Activated CD8-positive, alpha-beta T cell treated with anti-CD3 and anti-CD28 coated beads for 36 hours (primary cell): Measurements from ENCODE around the gene DCDC2. TPM values are rescaled to one million over a fixed set of nuclear protein-coding genes. Genes with fewer than 3 reads are reported as not detected.

Experiments used
- ATAC-seq: fragments of 200-7000 bp; cut with Tn5 transposase; one replicate; pipeline ENCODE4 v1.10.0; 2021; ENCODE audit warnings: mild to moderate bottlenecking, moderate library complexity
- CTCF ChIA-PET: fragments of 350-600 bp; sonication (Branson Sonifier 250); formaldehyde crosslinking; loops from one replicate; lab custom pipeline; 2021; ENCODE audit warnings: antibody characterized with exemption; lab: Charles Lee
- POLR2A ChIA-PET: fragments of 350-600 bp; sonication (Branson Sonifier 250); formaldehyde crosslinking; loops from one replicate; lab custom pipeline; 2021; ENCODE audit warnings: antibody characterized with exemption; lab: Charles Lee
- DNase-seq: peaks from one replicate; pipeline ENCODE4 v3.0.0-alpha.2; 2020
- H3K27ac Mint-ChIP-seq: one replicate; pipeline ENCODE4 v1.8.0; 2021; ENCODE audit warnings: mild to moderate bottlenecking, mixed read lengths
- H3K27me3 Mint-ChIP-seq: one replicate; pipeline ENCODE4 v1.8.0; 2021; ENCODE audit warnings: mixed read lengths
- H3K36me3 Mint-ChIP-seq: one replicate; pipeline ENCODE4 v1.8.0; 2021; ENCODE audit warnings: low read depth, mixed read lengths
- H3K4me1 Mint-ChIP-seq: one replicate; pipeline ENCODE4 v1.8.0; 2021; ENCODE audit warnings: low read depth, mixed read lengths
- H3K4me3 Mint-ChIP-seq: one replicate; pipeline ENCODE4 v1.8.0; 2021; ENCODE audit warnings: mild to moderate bottlenecking, moderate library complexity, mixed read lengths
- H3K9me3 Mint-ChIP-seq: one replicate; pipeline ENCODE4 v1.8.0; 2021; ENCODE audit warnings: mixed read lengths
- intact Hi-C: fragments of 100-400 bp; cut with micrococcal nuclease; formaldehyde crosslinking; loops from one replicate; pipeline ENCODE4 v1.10.0; 2022
- total RNA-seq, 2 experiments: library from RNA; stranded (reverse); gene quantifications; one replicate each; pipeline ENCODE4 v1.2.3, GENCODE V29; 2021
- TF ChIP-seq, protein P1 (sequence below): fragments of 200-600 bp; IDR thresholded peaks from one replicate; pipeline ENCODE4 v1.8.0; 2022; ENCODE audit warnings: antibody characterized with exemption, mild to moderate bottlenecking

DCDC2 gene
- total RNA-seq, 2 experiments from 2014 or later = not detected

DNA sequence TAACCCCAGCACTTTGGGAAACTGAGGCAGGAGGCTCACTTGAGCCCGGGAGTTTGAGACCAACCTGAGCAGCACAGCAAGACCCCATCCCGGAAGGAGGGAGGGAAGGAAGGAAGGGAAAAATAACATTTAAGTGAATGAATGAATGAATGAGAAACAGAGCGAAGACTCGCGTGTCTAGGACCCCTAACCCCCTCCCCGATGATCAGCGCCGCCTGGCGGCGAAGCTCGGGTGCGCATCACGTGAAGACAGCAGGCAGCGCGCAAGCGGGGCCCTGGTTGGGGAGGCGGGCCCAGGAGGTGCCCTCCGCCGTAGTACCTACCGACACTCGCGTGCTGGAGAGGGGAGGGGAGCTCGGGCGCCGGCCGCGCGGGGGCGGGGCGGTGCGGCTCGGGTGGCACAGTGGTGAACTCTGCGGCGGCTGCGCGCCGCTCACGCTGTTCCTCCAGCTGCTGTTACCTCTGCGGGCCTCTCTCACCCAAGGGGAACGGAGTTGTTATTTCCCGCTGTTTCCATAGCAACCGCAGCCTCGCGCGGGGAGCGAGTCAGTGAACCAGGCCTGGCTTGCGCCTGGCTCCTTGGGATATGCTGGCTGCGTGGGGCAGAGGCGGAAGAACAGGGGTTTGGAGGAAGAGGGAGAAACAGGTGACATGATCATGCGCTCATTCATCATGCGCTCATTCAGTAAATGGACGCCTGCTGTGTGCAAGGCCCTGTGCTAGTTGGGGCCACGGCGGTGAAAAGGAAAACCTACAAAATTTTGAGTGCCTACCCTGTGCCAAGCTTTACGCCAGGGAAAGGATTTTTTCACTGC is 2.0 kb upstream of the DCDC2 start:
- H3K9me3 Mint-ChIP-seq = no peaks in the 10 kb centered on the region
- CTCF ChIA-PET = interaction anchor here (0.7 to 2.2 kb wide), 17 partner anchors 12 to 1198 kb away, joined by 3 to 11 read pairs (median 3); partner anchors contain the start of genes ALDH5A1 and MRS2
- peak overlapping the region; percentile 70 for H3K4me3 Mint-ChIP-seq
- peaks cover 21% of the 10 kb centered on the region for H3K27me3 Mint-ChIP-seq
- H3K27ac Mint-ChIP-seq = no peak overlapping the region
- TF ChIP-seq, protein P1, sequence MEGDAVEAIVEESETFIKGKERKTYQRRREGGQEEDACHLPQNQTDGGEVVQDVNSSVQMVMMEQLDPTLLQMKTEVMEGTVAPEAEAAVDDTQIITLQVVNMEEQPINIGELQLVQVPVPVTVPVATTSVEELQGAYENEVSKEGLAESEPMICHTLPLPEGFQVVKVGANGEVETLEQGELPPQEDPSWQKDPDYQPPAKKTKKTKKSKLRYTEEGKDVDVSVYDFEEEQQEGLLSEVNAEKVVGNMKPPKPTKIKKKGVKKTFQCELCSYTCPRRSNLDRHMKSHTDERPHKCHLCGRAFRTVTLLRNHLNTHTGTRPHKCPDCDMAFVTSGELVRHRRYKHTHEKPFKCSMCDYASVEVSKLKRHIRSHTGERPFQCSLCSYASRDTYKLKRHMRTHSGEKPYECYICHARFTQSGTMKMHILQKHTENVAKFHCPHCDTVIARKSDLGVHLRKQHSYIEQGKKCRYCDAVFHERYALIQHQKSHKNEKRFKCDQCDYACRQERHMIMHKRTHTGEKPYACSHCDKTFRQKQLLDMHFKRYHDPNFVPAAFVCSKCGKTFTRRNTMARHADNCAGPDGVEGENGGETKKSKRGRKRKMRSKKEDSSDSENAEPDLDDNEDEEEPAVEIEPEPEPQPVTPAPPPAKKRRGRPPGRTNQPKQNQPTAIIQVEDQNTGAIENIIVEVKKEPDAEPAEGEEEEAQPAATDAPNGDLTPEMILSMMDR = peak; percentile 95
- POLR2A ChIA-PET = no interaction called here
- peaks cover 15% of the 10 kb centered on the region for H3K4me1 Mint-ChIP-seq
- intact Hi-C loops = no loop called here
- no peaks in the 10 kb centered on the region for H3K36me3 Mint-ChIP-seq
- DNase-seq (peak; percentile 89), ATAC-seq (peak; percentile 93)

DNA sequence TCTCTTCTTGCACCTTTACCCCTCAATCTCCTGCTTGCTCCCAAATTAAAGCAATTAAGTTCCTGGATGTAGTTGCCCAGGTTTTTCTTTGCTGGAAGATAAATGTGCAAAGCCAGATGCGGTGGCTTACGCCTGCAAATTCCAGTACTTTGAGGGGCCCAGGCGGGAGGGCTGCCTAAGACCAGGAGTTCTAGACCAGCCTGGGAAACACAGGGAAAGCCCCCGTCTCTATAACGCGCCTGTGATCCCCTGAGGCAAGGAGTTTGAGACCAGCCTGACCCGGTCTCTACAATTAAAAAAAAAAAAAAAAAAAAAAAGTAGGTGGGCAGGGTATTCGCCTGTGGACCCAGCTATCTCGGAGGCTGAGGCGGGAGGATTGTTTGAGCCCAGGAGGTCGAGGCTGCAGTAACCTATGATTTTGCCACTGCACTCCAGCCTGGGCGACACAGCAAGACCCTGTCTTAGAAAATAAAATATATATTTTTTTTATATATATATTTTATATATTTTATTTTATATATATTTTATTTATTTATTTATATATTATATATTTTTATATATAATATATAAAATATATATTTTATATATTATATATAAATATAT is 461 bp upstream of the DCDC2 start:
- intact Hi-C loops = no loop called here
- POLR2A ChIA-PET = no interaction called here

DNA sequence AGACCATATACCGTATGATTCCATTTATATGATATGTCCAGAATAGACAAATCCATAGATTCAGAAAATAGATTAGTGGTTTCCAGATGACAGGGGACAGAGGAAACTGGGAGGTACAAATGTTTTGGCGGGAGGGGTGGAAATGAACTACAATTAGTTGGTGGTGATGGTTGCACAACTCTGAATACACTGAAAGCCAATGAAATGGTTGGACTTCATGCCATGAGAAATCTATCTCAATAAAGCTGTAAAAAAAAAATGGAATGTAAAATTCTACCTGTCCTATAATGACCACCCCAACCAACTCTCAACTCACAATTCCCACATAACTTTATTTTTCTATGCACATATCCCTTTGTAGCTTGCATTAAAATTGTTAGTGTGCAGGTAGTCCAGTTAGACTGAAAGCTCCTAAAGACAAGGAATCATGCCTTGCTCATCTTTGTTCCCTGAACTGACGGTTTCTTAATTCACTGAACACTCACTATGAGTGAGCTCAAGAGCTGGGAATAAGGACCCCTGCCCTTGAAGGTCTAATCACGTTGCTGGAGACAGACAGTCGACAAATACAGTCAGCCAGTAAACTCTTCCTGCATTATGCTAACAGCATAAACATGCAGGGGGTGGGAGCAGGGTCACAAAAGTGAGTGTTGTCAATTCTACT is 1.4 kb downstream of the DCDC2 start:
- intact Hi-C loops = no loop called here
- H3K27ac Mint-ChIP-seq = no peak overlapping the region

More for the DNA sequence above, 461 bp upstream of the DCDC2 start:
- Mint-ChIP-seq H3K4me3 (peak overlapping the region; percentile 63), H3K4me1 (peaks cover 15% of the 10 kb centered on the region), H3K9me3 (no peaks in the 10 kb centered on the region), H3K27me3 (peaks cover 18% of the 10 kb centered on the region), H3K27ac (no peak overlapping the region), H3K36me3 (no peaks in the 10 kb centered on the region)
- DNase-seq = peak; percentile 6
- CTCF ChIA-PET = interaction anchor here (2.9 kb wide), 1 partner anchor 75 kb away, joined by 13 read pairs; no protein-coding TSS in a partner anchor
- ATAC-seq = no peak
- TF ChIP-seq, protein P1 = no peak

DNA sequence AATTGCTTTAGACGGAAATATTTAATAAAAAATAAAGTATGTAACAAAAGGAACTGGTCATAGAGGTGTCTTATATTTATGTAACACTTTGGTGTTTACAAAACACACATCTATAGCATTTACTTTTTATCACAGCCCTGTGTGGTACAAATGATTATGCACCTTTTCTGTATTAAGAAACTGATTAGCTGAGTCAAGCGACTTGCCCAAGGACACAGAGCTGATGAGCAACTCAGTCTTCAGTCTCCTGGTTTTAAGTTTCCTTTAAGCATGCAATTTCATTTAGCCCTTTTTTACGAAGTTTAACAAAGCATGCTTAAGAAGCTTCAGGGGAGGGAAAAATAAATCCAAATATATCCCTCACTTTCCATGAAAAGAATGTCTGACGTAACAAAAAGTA is 2.5 kb downstream of the DCDC2 start:
- peaks cover 13% of the 10 kb centered on the region for H3K4me1 Mint-ChIP-seq
- intact Hi-C loops = no loop called here
- DNase-seq (no peak), ATAC-seq (no peak)
- TF ChIP-seq, protein P1 = no peak
- no peak overlapping the region for H3K27ac Mint-ChIP-seq
- CTCF ChIA-PET = interaction anchor here (1.0 kb wide), 1 partner anchor 81 kb away, joined by 3 read pairs; no protein-coding TSS in a partner anchor
- peaks cover 18% of the 10 kb centered on the region for H3K27me3 Mint-ChIP-seq
- H3K36me3 Mint-ChIP-seq = no peaks in the 10 kb centered on the region
- no peaks in the 10 kb centered on the region for H3K9me3 Mint-ChIP-seq
- POLR2A ChIA-PET = no interaction called here
- H3K4me3 Mint-ChIP-seq = no peak overlapping the region

More for the DNA sequence above, 1.4 kb downstream of the DCDC2 start:
- ChIA-PET POLR2A (no interaction called here), CTCF (interaction anchor here (1.4 to 2.9 kb wide), 2 partner anchors 73 to 74 kb away, joined by 4 to 13 read pairs; no protein-coding TSS in a partner anchor)
- ATAC-seq (no peak), DNase-seq (no peak)
- H3K4me1 Mint-ChIP-seq = peaks cover 15% of the 10 kb centered on the region
- H3K9me3 Mint-ChIP-seq = no peaks in the 10 kb centered on the region
- TF ChIP-seq, protein P1 = no peak
- H3K36me3 Mint-ChIP-seq = no peaks in the 10 kb centered on the region
- peaks cover 14% of the 10 kb centered on the region for H3K27me3 Mint-ChIP-seq
- H3K4me3 Mint-ChIP-seq = no peak overlapping the region
